Astrocyte of the spinal cord (primary cell): ENCODE measurements around the gene RELT.

Experiments used
- DNase-seq: peaks from one replicate; pipeline ENCODE4 v3.0.0; 2011; ENCODE audit warnings: low read depth, low spot score
- H3K4me3 ChIP-seq: 2 replicates; pipeline ENCODE4 v1.5.1; 2011; ENCODE audit warnings: low read depth, mild to moderate bottlenecking, low read length, moderate library complexity
- CTCF ChIP-seq: IDR thresholded peaks from 2 replicates; pipeline ENCODE4 v1.5.1; 2012; ENCODE audit warnings: low read depth, mild to moderate bottlenecking, low read length, inconsistent platforms
- in situ Hi-C: cut with HindIII; loops from 2 replicates; pipeline ENCODE4 v1.10.0; 2017; ENCODE audit warnings: low sequenced_read_pairs

The RELT gene

GRCh38 chr11:73375830-73376159 lies 404 bp upstream of the RELT start:
- DNase-seq = no peak
- no peak for TF ChIP-seq CTCF
- in situ Hi-C loops = no loop called here
- no peak overlapping the region for H3K4me3 ChIP-seq

- DNase-seq = peak; percentile 54
- peak overlapping the region; percentile 66 for H3K4me3 ChIP-seq
- no peak for TF ChIP-seq CTCF
- in situ Hi-C loops = no loop called here
These were observed 817 bp downstream of the RELT start for GRCh38 chr11:73376803-73377629.

- DNase-seq = no peak
- H3K4me3 ChIP-seq = no peak overlapping the region
- no peak for TF ChIP-seq CTCF
- in situ Hi-C loops = no loop called here
These were observed 3.1 kb downstream of the RELT start for GRCh38 chr11:73379189-73379880.

DNA sequence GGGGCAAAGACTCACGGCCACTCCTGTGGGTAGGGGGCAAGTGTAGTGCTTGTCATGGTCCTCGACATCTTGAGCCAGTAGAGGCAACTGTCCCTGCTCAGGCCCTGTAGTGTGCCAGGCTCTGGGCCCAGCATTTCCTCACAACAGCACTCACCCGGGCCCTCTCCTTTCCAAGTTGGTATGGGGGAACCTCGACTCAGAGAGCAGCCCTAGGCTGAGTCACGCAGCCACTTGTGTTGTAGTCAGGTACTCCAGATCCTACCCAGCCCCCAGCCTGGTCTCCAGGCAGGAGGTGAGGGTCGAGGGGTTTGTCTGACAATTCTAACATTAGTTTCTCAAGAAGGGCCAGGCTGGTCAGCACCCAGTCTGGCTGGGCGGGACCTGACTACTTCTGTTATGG lies 4.1 kb downstream of the RELT start:
- in situ Hi-C loops = no loop called here
- no peak overlapping the region for H3K4me3 ChIP-seq
- DNase-seq = no peak
- no peak for TF ChIP-seq CTCF

GRCh38 chr11:73380897-73381410 lies 4.8 kb downstream of the RELT start:
- no peak overlapping the region for H3K4me3 ChIP-seq
- no peak for TF ChIP-seq CTCF
- no peak for DNase-seq
- in situ Hi-C loops = no loop called here

DNA sequence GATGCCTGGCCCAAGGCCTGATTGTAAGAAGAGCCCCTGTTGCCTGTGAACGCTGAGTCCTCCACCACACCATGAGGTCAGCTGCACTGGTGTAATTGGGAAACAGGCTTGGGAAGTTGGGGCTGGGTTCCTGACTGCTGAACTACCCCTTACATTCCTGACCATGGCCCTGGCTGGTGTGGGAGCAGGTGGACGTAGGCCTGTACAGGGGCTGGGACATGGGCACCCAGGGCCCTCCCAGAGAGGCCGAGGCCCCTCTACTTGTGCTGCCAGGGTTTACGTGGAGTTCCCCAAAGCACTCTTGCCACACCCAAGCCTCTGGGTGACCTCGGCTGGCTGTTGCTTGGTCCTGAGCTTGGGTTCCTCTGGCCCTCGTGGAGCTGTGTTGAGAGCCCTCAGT lies 5.4 kb downstream of the RELT start:
- in situ Hi-C loops = no loop called here
- H3K4me3 ChIP-seq = no peak overlapping the region
- no peak for TF ChIP-seq CTCF
- DNase-seq = no peak
